GF-D8 (cell line): ENCODE measurements around the gene DAZ3.
"Not testable (repeated sequence)": the region's sequence is repeated elsewhere in the genome, so short reads cannot be mapped to it uniquely, and the experiment has no call there.

Source experiments
- DNase-seq: peaks from one replicate; lab custom pipeline; 2025; lab: John Stamatoyannopoulos, UW

The DAZ3 gene, protein sequence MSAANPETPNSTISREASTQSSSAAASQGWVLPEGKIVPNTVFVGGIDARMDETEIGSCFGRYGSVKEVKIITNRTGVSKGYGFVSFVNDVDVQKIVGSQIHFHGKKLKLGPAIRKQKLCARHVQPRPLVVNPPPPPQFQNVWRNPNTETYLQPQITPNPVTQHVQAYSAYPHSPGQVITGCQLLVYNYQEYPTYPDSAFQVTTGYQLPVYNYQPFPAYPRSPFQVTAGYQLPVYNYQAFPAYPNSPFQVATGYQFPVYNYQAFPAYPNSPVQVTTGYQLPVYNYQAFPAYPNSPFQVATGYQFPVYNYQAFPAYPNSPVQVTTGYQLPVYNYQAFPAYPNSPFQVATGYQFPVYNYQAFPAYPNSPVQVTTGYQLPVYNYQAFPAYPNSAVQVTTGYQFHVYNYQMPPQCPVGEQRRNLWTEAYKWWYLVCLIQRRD

DNA sequence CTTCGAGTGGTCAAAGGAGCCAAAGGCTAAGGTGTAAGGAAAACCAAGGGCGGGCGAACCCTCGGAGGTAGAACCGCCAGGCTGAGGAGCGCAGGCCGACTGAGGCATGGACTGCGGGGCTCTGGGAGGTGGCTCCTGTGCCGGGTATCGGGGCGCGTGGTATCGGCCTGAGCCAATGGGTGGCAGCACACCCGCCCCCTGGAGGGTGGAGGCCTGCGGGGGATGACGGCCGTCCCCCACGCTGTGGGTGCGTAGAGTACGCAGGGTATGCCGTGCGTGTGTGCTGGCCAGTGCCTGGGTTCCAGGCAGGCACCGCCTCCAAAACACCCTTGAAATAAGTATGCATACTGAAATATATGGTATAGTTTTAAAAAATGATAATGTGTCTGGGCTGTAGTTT lies at the start of gene DAZ3:
TSS of gene DAZ3 (minus strand) at position 101 of the 400 bp plus-strand sequence. CDS start 208 bp downstream, outside the sequence.
- not testable (repeated sequence) for DNase-seq

DNA sequence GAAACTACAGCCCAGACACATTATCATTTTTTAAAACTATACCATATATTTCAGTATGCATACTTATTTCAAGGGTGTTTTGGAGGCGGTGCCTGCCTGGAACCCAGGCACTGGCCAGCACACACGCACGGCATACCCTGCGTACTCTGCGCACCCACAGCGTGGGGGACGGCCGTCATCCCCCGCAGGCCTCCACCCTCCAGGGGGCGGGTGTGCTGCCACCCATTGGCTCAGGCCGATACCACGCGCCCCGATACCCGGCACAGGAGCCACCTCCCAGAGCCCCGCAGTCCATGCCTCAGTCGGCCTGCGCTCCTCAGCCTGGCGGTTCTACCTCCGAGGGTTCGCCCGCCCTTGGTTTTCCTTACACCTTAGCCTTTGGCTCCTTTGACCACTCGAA lies 20.4 kb upstream of the DAZ3 start, which contains the start of gene DAZ4:
TSS of gene DAZ4 (plus strand) at position 301 of the 400 bp plus-strand sequence. CDS start 208 bp downstream, outside the sequence.
- DNase-seq = not testable (repeated sequence)

DNA sequence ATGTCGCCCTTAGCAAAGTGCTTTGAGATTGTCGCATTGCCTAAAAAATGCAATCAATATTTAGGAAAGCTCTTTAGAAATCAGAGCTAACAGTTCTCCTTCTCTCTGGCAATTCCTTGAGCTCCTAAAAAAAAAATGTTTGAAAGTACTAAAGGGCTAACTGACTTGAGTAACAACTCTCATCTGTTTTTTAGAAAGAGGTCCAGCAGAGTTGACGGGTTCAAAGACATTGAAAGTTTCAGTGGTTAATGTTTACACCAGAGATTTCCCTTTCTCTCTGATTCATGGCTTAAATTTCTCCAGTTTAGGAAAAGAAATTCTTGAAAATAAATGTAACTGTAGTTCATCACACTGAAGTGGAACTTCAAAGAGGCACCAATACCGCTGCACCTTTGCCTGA lies 11.9 kb upstream of the DAZ3 start:
- DNase-seq = not testable (repeated sequence)

DNA sequence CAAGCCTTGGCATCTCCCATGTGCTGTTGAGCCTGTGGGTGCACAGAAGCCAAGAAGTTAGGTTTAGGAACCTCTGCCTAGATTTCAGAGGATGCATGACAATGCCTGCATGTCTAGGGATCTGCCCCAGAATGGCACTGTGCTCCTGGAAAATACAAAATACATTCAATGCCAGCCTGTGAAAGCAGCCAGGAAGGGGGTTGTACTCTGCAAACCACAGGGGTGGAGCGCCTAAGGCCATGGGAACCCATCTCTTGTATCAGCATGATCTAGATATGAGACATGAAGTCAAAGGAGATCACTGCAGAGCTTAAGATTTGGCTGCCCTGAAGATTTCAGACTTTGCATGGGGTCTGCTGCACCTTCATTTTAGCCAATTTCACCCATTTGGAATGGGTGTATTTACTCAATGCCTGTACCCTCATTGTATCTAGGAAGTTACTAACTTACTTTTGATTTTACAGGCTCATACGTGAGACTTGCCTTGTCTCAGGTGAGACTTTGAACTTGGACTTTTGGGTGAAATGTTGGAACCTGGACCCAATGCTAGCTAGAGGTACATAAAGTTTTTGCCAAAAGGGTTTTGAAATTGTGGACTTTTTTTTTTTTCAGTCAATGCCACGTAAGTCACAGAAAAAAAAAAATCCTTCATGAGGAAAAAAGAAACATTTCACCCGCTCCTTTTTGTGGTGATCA lies 11.1 kb upstream of the DAZ3 start:
- DNase-seq = not testable (repeated sequence)

DNA sequence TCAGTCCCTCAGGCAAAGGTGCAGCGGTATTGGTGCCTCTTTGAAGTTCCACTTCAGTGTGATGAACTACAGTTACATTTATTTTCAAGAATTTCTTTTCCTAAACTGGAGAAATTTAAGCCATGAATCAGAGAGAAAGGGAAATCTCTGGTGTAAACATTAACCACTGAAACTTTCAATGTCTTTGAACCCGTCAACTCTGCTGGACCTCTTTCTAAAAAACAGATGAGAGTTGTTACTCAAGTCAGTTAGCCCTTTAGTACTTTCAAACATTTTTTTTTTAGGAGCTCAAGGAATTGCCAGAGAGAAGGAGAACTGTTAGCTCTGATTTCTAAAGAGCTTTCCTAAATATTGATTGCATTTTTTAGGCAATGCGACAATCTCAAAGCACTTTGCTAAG lies 8.6 kb upstream of the DAZ3 start:
- DNase-seq = not testable (repeated sequence)
